Mesothelial cell of epicardium (in vitro differentiated cells): ENCODE results near the gene PRMT2. TPM values are rescaled to one million over a fixed set of nuclear protein-coding genes. Genes with fewer than 3 reads are reported as not detected.
A peak's percentile ranks its signal among the peaks of the same experiment; 100 is the strongest.
"Not testable (repeated sequence)": the region's sequence is repeated elsewhere in the genome, so short reads cannot be mapped to it uniquely, and the experiment has no call there.

Source experiments
- DNase-seq, 2 experiments: peaks; one replicate each; pipeline ENCODE4 v3.0.0; 2021; ENCODE audit warnings: low spot score in 2 of 2; ENCODE audit not compliant: unreplicated experiment in 2 of 2
- H3K27ac Mint-ChIP-seq: 2 replicates; pipeline ENCODE4 v1.8.0; 2021; ENCODE audit warnings: mixed read lengths
- H3K27me3 Mint-ChIP-seq: 2 replicates; pipeline ENCODE4 v1.8.0; 2021; ENCODE audit warnings: low read depth, mixed read lengths
- H3K36me3 Mint-ChIP-seq: 2 replicates; pipeline ENCODE4 v1.8.0; 2021; ENCODE audit warnings: mixed read lengths
- H3K4me1 Mint-ChIP-seq: 2 replicates; pipeline ENCODE4 v1.8.0; 2021; ENCODE audit warnings: mixed read lengths
- H3K4me3 Mint-ChIP-seq: 2 replicates; pipeline ENCODE4 v1.8.0; 2021; ENCODE audit warnings: mild to moderate bottlenecking, moderate library complexity, mixed read lengths
- H3K9me3 Mint-ChIP-seq: 2 replicates; pipeline ENCODE4 v1.8.0; 2021; ENCODE audit warnings: mixed read lengths
- CTCF ChIP-seq: fragments of 200-600 bp; sonication (generic); IDR thresholded peaks from one replicate; pipeline ENCODE4 v1.5.0; 2021; ENCODE audit warnings: antibody characterized with exemption; ENCODE audit not compliant: unreplicated experiment
- total RNA-seq: library from RNA; stranded (reverse); gene quantifications from 3 replicates; pipeline ENCODE4 v1.2.1, GENCODE V29; 2021

Gene PRMT2
- total RNA-seq, 1 donor from 2014 or later: 84.4 TPM

DNA sequence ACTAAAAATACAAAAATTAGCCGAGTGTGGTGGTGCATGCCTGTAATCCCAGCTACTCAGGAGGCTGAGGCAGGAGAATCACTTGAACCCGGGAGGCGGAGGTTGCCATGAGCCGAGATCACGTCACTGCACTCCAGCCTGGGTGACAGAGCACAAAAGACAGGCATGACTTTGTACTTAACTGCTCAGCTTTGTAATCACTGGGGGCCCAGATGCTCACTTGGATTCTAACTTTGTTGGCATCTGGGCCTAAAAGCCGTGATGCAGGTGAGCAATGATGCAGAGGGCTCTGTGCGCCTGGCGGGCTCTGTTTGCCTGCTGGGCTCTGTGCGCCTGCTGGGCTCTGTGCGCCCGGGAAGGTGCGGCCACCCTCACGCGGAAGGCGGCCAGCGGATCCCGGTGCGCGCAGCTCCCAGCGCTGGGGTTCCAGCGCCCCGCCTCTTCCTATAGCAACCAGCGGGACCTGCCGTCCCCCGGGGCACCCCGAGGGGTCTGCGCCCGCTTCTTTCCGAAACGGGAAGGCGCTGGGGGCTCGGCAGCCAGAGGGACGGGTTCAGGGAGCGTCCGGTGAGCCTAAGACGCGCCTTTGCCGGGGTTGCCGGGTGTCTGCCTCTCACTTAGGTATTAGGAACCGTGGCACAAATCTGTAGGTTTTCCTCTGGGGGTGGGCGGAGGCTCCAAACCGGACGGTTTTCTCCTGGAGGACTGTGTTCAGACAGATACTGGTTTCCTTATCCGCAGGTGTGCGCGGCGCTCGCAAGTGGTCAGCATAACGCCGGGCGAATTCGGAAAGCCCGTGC lies 31.7 kb downstream of the PRMT2 start:
- H3K36me3 Mint-ChIP-seq: peaks cover 8% of the 10 kb centered on the region
- DNase-seq: no peak
- peaks cover 7% of the 10 kb centered on the region for H3K27me3 Mint-ChIP-seq
- TF ChIP-seq CTCF: no peak
- H3K9me3 Mint-ChIP-seq: no peaks in the 10 kb centered on the region
- peak overlapping the region; percentile 71 for H3K27ac Mint-ChIP-seq
- H3K4me1 Mint-ChIP-seq: peaks cover 3% of the 10 kb centered on the region
- peak overlapping the region; percentile 83 for H3K4me3 Mint-ChIP-seq

DNA sequence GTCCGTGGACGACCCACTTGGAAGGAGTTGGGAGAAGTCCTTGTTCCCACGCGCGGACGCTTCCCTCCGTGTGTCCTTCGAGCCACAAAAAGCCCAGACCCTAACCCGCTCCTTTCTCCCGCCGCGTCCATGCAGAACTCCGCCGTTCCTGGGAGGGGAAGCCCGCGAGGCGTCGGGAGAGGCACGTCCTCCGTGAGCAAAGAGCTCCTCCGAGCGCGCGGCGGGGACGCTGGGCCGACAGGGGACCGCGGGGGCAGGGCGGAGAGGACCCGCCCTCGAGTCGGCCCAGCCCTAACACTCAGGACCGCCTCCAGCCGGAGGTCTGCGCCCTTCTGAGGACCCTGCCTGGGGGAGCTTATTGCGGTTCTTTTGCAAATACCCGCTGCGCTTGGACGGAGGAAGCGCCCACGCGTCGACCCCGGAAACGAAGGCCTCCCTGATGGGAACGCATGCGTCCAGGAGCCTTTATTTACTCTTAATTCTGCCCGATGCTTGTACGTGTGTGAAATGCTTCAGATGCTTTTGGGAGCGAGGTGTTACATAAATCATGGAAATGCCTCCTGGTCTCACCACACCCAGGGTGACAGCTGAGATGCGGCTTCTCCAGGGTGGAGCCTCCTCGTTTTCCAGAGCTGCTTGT lies 32.4 kb downstream of the PRMT2 start:
- H3K27me3 Mint-ChIP-seq: peaks cover 7% of the 10 kb centered on the region
- H3K4me1 Mint-ChIP-seq: peaks cover 3% of the 10 kb centered on the region
- DNase-seq: peak in 1 of 2 experiments; percentile 52
- H3K9me3 Mint-ChIP-seq: no peaks in the 10 kb centered on the region
- no peak for TF ChIP-seq CTCF
- H3K36me3 Mint-ChIP-seq: peaks cover 8% of the 10 kb centered on the region
- H3K27ac Mint-ChIP-seq: peak overlapping the region; percentile 85
- peak overlapping the region; percentile 83 for H3K4me3 Mint-ChIP-seq

DNA sequence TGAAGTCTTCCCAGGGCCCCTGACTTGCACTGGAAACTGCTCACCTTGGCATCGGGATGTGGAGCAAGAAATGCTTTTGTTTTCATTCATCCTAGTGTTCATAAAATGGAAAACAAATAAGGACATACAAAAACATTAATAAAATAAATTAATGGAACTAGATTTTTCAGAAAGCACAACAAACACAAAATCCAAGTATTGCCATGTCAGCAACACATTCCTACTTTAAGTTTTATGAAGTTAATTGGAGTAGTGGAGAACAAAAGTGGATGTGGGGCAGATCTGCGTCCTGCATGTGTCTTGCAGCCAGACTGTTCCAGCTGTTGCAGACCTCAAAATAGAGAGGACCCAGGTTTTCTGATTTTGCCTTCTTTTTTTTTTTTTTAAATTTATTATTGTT lies 32.9 kb downstream of the PRMT2 start:
- no peak for DNase-seq
- H3K27ac Mint-ChIP-seq: peak overlapping the region; percentile 85
- peak overlapping the region; percentile 83 for H3K4me3 Mint-ChIP-seq
- peaks cover 8% of the 10 kb centered on the region for H3K36me3 Mint-ChIP-seq
- no peak for TF ChIP-seq CTCF
- no peaks in the 10 kb centered on the region for H3K9me3 Mint-ChIP-seq
- H3K4me1 Mint-ChIP-seq: peaks cover 3% of the 10 kb centered on the region
- H3K27me3 Mint-ChIP-seq: peaks cover 7% of the 10 kb centered on the region

DNA sequence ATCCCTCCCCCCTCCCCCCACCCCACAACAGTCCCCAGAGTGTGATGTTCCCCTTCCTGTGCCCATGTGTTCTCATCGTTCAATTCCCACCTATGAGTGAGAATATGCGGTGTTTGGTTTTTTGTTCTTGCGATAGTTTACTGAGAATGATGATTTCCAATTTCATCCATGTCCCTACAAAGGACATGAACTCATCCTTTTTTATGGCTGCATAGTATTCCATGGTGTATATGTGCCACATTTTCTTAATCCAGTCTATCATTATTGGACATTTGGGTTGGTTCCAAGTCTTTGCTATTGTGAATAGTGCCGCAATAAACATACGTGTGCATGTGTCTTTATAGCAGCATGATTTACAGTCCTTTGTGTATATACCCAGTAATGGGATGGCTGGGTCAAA lies 33.4 kb downstream of the PRMT2 start:
- H3K27me3 Mint-ChIP-seq, H3K9me3 Mint-ChIP-seq, H3K4me3 Mint-ChIP-seq, H3K27ac Mint-ChIP-seq, H3K36me3 Mint-ChIP-seq, H3K4me1 Mint-ChIP-seq, DNase-seq: not testable (repeated sequence)

GRCh38 chr21:46674430-46675007 lies 39.0 kb downstream of the PRMT2 start:
- no peak overlapping the region for H3K4me3 Mint-ChIP-seq
- no peak for TF ChIP-seq CTCF
- no peak overlapping the region for H3K27ac Mint-ChIP-seq
- no peaks in the 10 kb centered on the region for H3K36me3 Mint-ChIP-seq
- H3K27me3 Mint-ChIP-seq: peaks cover 7% of the 10 kb centered on the region
- DNase-seq: no peak
- H3K4me1 Mint-ChIP-seq: peaks cover 9% of the 10 kb centered on the region
- no peaks in the 10 kb centered on the region for H3K9me3 Mint-ChIP-seq
